Mammary epithelial cell (primary cell): Measurements from ENCODE around the gene OR10V1.

Experiments used
- CTCF ChIP-seq, 2 donors: IDR thresholded peaks in 1 of 2; conservative IDR thresholded peaks in 1 of 2; 2 replicates each; pipeline ENCODE4 v1.5.1; 2011 to 2012; ENCODE audit warnings: inconsistent platforms in 2 of 2, low read length in 2 of 2, mild to moderate bottlenecking in 2 of 2, control low read depth in 1 of 2, low read depth in 1 of 2; ENCODE audit not compliant: insufficient read depth in 1 of 2; ENCODE audit errors: extremely low read depth in 1 of 2
- EZH2 ChIP-seq: IDR thresholded peaks from 2 replicates; pipeline ENCODE4 v1.6.1; 2012; ENCODE audit warnings: low read length, inconsistent platforms, borderline replicate concordance

GRCh38 chr11:59673291-59673690 lies 40.4 kb downstream of the OR10V1 start:
- TF ChIP-seq CTCF (conservative IDR thresholded peaks at IDR 0.05 in 1 of 2, IDR thresholded peaks at IDR 0.05 in 1 of 2; ENCODE audit: extremely low read depth in 1 of 2, insufficient read depth in 1 of 2, low read depth in 1 of 2, low read length in 2 of 2) (no peak), EZH2 (no peak)
